ENCODE measurements around the gene FBF1. TPM values are rescaled to one million over a fixed set of nuclear protein-coding genes. Genes with fewer than 3 reads are reported as not detected.
"Not testable (repeated sequence)": the region's sequence is repeated elsewhere in the genome, so short reads cannot be mapped to it uniquely, and the experiment has no call there.

Gene FBF1
- total RNA-seq, 1 experiment from 2014 or later = 15.2 TPM

GRCh38 chr17:75969044-75969443, 28.2 kb upstream of the FBF1 start:
- not testable (repeated sequence) for H3K27me3 ChIP-seq, H3K4me3 ChIP-seq, H3K9me3 ChIP-seq, DNase-seq
- peaks cover 14% of the 10 kb centered on the region for H3K36me3 ChIP-seq

- H3K9me3 ChIP-seq = no peaks in the 10 kb centered on the region
Measured at GRCh38 chr17:75965468-75965867, 24.6 kb upstream of the FBF1 start.

GRCh38 chr17:75959839-75960511, 19.1 kb upstream of the FBF1 start:
- no peak overlapping the region for H3K4me3 ChIP-seq
- no peak for DNase-seq
- H3K9me3 ChIP-seq = no peaks in the 10 kb centered on the region
- no peaks in the 10 kb centered on the region for H3K27me3 ChIP-seq
- H3K36me3 ChIP-seq = peaks cover 20% of the 10 kb centered on the region

More at GRCh38 chr17:75965468-75965867, 24.6 kb upstream of the FBF1 start:
- peaks cover 2% of the 10 kb centered on the region for H3K36me3 ChIP-seq
- H3K4me3 ChIP-seq = no peak overlapping the region
- no peaks in the 10 kb centered on the region for H3K27me3 ChIP-seq
- no peak for DNase-seq

- Histone ChIP-seq H3K4me3 (no peak overlapping the region), H3K27me3 (no peaks in the 10 kb centered on the region), H3K36me3 (peaks cover 23% of the 10 kb centered on the region), H3K9me3 (no peaks in the 10 kb centered on the region)
- DNase-seq = no peak
Measured at GRCh38 chr17:75959051-75959838, 18.4 kb upstream of the FBF1 start.

- Histone ChIP-seq H3K4me3 (no peak overlapping the region), H3K9me3 (no peaks in the 10 kb centered on the region), H3K36me3 (peaks cover 66% of the 10 kb centered on the region), H3K27me3 (no peaks in the 10 kb centered on the region)
- peak; percentile 22 for DNase-seq
Measured at GRCh38 chr17:75950855-75951554, 10.2 kb upstream of the FBF1 start.

GRCh38 chr17:75950421-75950820, 9.6 kb upstream of the FBF1 start:
- Histone ChIP-seq H3K9me3 (no peaks in the 10 kb centered on the region), H3K36me3 (peaks cover 64% of the 10 kb centered on the region), H3K4me3 (no peak overlapping the region), H3K27me3 (no peaks in the 10 kb centered on the region)
- no peak for DNase-seq

GRCh38 chr17:75945211-75945610, 4.4 kb upstream of the FBF1 start:
- DNase-seq = no peak
- H3K27me3 ChIP-seq = no peaks in the 10 kb centered on the region
- H3K9me3 ChIP-seq = no peaks in the 10 kb centered on the region
- H3K36me3 ChIP-seq = peaks cover 37% of the 10 kb centered on the region
- H3K4me3 ChIP-seq = no peak overlapping the region

GRCh38 chr17:75943491-75943890, 2.6 kb upstream of the FBF1 start:
- Histone ChIP-seq H3K4me3 (no peak overlapping the region), H3K27me3 (no peaks in the 10 kb centered on the region), H3K9me3 (no peaks in the 10 kb centered on the region), H3K36me3 (peaks cover 22% of the 10 kb centered on the region)
- DNase-seq = no peak

GRCh38 chr17:75942473-75942872, 1.6 kb upstream of the FBF1 start:
- DNase-seq = no peak
- H3K9me3 ChIP-seq = no peaks in the 10 kb centered on the region
- H3K36me3 ChIP-seq = peaks cover 13% of the 10 kb centered on the region
- H3K4me3 ChIP-seq = no peak overlapping the region
- no peaks in the 10 kb centered on the region for H3K27me3 ChIP-seq

GRCh38 chr17:75941442-75941819, 589 bp upstream of the FBF1 start:
- no peaks in the 10 kb centered on the region for H3K27me3 ChIP-seq
- peak overlapping the region; percentile 84 for H3K4me3 ChIP-seq
- DNase-seq = no peak
- no peaks in the 10 kb centered on the region for H3K9me3 ChIP-seq
- peaks cover 12% of the 10 kb centered on the region for H3K36me3 ChIP-seq

GRCh38 chr17:75937652-75938051, 3.2 kb downstream of the FBF1 start:
- Histone ChIP-seq H3K4me3 (no peak overlapping the region), H3K36me3 (peaks cover 4% of the 10 kb centered on the region), H3K9me3 (no peaks in the 10 kb centered on the region), H3K27me3 (no peaks in the 10 kb centered on the region)
- no peak for DNase-seq

- no peak for DNase-seq
Measured at GRCh38 chr17:75933808-75934207, 7.0 kb downstream of the FBF1 start.

GRCh38 chr17:75932852-75933251, 8.0 kb downstream of the FBF1 start:
- H3K4me3 ChIP-seq = no peak overlapping the region
- no peaks in the 10 kb centered on the region for H3K9me3 ChIP-seq
- H3K27me3 ChIP-seq = no peaks in the 10 kb centered on the region
- no peak for DNase-seq
- H3K36me3 ChIP-seq = peaks cover 4% of the 10 kb centered on the region

More at GRCh38 chr17:75933808-75934207, 7.0 kb downstream of the FBF1 start:
- Histone ChIP-seq H3K9me3 (no peaks in the 10 kb centered on the region), H3K4me3 (no peak overlapping the region), H3K27me3 (no peaks in the 10 kb centered on the region), H3K36me3 (peaks cover 4% of the 10 kb centered on the region)

GRCh38 chr17:75931062-75931461, 9.8 kb downstream of the FBF1 start:
- H3K36me3 ChIP-seq = peaks cover 12% of the 10 kb centered on the region
- no peaks in the 10 kb centered on the region for H3K27me3 ChIP-seq
- no peaks in the 10 kb centered on the region for H3K9me3 ChIP-seq
- H3K4me3 ChIP-seq = no peak overlapping the region
- no peak for DNase-seq

GRCh38 chr17:75927286-75927922, 13.4 kb downstream of the FBF1 start:
- peaks cover 8% of the 10 kb centered on the region for H3K36me3 ChIP-seq
- no peaks in the 10 kb centered on the region for H3K9me3 ChIP-seq
- H3K4me3 ChIP-seq = no peak overlapping the region
- DNase-seq = no peak
- no peaks in the 10 kb centered on the region for H3K27me3 ChIP-seq

- no peaks in the 10 kb centered on the region for H3K9me3 ChIP-seq
Measured at GRCh38 chr17:75926456-75926855, 14.4 kb downstream of the FBF1 start.

GRCh38 chr17:75925912-75926311, 14.9 kb downstream of the FBF1 start:
- no peak overlapping the region for H3K4me3 ChIP-seq
- H3K9me3 ChIP-seq = no peaks in the 10 kb centered on the region
- peaks cover 8% of the 10 kb centered on the region for H3K36me3 ChIP-seq
- H3K27me3 ChIP-seq = no peaks in the 10 kb centered on the region
- no peak for DNase-seq

More at GRCh38 chr17:75926456-75926855, 14.4 kb downstream of the FBF1 start:
- peaks cover 8% of the 10 kb centered on the region for H3K36me3 ChIP-seq
- no peaks in the 10 kb centered on the region for H3K27me3 ChIP-seq
- DNase-seq = no peak
- no peak overlapping the region for H3K4me3 ChIP-seq
